NCI-H1694 (cell line): ENCODE measurements around the gene OSBPL5.

Experiments
- DNase-seq: peaks from one replicate; lab custom pipeline; 2025; lab: John Stamatoyannopoulos, UW

Gene OSBPL5

DNA sequence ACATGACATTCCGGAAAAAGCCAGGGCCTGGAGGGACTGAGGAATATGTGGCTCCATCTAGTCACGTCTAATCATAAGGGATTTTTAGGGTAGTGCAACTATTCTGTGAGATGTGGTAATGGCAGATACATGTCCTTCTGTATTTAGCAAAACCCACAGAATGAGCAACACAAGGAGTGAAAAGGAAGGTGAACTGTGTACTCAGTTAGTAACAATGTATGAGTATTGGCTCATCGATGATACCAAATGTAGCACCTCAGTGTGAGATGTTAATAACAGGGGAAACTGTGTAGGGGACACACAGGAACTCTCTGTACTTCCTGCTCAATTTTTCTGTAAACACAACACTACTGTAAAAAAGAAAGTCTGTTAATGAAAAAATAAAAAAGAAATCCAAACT is 65.9 kb downstream of the OSBPL5 start:
- DNase-seq = no peak

DNA sequence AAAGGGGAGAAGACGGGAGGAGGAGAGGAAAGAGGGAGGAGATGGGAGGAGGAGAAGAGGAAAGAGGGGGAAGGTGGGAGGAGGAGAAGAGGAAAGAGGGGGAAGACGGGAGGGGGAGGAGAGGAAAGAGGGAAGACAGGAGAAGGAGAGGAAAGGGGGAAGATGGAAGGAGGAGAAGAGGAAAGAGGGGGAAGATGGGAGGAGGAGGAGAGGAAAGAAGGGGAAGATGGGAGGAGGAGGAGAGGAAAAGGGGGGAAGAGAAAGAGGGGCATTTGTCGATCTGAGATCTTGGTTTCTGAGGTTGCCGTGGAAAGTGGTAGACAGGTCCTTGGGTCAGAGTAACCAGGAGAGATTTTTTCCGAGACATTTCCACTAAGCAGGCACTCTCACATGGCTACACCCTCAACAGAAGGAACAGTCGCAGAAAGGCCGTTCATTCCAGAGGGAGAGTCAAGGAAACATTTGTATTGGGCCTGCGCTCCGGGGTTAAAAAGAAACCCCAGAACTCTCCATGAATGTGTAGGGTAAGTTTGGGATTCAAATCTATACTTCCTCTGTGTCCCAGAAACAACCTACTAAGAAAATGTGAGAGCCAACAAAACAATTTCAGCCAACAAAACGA is 68.1 kb downstream of the OSBPL5 start:
- DNase-seq = no peak

- no peak for DNase-seq
These were observed 69.3 kb downstream of the OSBPL5 start for GRCh38 chr11:3095712-3096361.

DNA sequence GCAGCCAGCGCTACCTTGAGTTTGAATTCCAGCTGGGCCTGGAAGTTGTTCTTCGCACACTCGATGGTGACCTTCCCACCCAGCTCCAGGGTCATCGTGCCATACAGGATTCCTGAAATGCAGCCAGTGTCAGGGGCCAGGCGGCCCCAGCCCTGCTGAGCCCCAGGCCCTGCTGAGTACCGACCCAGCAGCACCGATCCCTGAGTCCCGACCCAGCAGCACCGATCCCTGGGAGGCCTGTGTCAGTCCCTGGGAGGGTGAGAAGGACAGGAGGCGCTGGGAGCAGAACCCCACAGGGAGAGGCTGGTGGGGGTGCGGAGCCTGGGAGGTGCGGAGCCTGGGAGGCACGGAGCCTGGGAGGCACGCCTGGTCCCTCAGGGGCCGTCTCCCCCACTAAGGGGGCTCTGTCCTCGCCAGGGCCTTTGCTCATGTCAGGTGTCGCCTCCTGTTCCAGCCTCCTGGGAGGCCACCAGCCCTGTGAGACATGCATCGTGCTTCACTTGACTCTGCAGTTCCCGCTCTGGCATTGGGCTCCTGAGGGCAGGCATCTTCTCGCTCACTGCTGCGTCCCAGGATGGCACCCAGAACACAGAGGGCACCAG is 70.8 kb downstream of the OSBPL5 start:
- DNase-seq = no peak

DNA sequence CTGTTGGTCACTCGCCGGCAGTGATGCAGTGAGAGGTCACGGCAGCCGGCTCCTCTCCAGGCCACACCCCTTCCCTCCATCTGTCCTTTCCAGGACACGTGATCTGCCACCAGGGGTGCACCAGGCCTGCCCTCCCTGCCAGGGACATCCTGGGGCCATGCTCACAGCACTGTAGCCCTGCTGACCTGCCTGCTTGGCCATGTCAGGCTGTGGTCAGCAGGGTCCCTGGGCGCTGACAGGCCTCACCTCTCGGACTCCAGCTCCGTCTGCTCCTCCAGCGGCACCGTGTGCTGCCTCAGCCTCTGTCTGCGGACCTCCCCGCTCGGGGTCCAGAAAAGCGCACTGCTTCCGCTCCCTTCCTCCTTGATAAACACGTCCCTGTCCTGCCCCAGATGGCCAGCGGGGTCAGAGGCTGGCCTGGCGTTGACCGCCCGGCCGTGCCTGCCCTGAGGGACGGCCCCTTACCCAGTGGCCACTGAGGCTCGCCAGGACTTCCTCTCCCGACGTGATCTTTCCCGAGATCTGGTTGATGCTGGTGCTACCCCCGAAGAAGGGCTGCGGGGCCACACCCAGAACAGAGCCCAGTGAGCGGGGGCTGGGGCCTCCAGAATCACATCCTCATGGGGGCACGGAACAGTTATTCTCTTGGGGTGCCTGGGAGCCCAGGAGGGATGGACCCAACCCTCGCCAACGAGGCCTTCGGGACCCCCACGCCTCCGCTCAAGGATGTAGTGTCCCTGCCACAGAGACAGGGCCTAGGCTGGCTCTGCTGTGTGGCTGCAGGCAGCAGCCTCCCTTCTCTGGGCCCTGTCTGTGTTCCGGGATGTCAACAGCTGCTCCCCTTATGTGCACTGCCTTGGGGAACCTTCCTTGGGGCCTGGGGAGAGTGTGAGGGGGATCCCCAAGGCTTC is 71.6 kb downstream of the OSBPL5 start:
- DNase-seq = no peak

GRCh38 chr11:3092603-3093141 is 72.4 kb downstream of the OSBPL5 start:
- DNase-seq = no peak

- DNase-seq = peak; percentile 30
These were observed 73.1 kb downstream of the OSBPL5 start for GRCh38 chr11:3091846-3092602.

DNA sequence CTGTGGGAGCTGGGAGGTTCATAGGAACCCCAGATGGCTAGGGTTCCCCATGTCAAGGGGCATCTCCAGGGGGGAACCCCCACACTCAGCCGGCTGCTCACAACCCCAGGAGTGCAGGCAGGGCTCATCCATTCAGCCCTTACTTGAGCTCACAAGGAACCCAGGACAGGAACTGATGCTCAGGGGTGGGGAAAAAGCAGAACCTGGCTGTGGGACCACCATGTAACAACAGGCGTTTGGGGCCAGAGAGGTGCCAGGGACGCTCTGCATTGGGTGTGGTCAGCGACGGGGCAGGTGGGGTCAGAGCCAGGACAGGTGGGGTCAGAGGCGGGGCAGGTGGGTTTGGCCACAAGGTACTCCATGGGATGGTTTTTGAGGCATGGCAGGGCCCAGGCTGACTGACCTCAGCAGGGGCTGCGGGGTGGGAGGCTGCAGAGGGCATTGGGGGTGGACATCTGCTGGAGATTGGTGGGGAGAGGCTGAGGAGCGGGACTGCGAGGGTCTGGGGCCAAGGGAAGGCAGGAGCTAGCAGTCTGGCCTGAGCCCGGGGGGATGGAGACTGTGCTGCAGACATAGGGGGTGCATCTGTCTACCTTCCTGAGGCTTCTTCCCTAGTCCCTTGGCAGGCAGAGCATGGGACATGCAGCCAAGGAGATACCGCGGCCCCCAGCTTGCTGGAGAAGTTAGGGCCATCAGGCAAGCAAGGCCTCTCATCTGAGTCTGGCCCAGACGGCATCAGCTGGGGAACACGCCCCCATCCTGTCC is 73.8 kb downstream of the OSBPL5 start:
- DNase-seq = no peak

- DNase-seq = no peak
These were observed 74.8 kb downstream of the OSBPL5 start for GRCh38 chr11:3090096-3090901.

DNA sequence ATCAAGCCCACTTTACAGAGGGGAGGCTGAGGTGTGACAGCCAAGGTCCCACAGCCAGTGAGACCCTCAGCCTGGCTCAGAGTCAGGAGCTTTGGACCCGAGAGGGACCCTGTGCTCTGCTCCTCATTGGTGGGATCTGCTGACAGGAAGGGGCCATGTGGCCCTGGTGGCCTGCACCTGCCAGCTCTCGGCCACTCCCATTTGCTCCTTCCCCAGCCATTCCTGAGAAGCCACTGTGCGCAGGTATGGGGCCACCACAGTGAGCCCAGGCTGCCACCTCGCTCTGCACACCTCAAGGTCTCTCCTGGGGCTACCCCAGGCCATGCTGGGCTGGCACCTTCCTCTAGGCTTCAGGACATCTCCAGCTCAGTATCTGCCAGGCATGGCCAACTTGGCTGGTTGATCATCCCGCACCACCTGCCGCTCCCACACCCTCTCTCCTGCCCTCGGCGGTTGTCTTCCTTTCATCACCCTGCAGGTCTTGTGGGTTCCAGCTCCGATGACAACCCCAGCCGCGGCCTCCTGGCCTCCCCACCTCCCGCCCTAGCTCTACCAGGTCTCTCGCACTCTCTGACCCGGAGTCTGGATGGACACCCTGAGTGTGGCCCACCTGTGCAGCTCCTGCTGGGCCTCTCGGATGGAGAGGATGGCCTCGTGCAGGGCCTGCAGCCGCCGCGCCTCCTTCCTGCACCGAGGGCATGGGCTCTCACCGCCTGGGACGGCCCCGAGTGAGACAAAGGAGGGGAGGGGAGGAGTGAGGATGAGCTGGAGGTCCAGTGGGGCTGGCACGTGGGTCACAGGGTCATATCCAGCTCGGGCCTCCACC is 75.7 kb downstream of the OSBPL5 start:
- no peak for DNase-seq

GRCh38 chr11:3088806-3089205 is 76.3 kb downstream of the OSBPL5 start:
- no peak for DNase-seq

GRCh38 chr11:3087821-3088800 is 77.0 kb downstream of the OSBPL5 start:
- DNase-seq = no peak

GRCh38 chr11:3087373-3087772 is 77.7 kb downstream of the OSBPL5 start:
- DNase-seq = no peak

DNA sequence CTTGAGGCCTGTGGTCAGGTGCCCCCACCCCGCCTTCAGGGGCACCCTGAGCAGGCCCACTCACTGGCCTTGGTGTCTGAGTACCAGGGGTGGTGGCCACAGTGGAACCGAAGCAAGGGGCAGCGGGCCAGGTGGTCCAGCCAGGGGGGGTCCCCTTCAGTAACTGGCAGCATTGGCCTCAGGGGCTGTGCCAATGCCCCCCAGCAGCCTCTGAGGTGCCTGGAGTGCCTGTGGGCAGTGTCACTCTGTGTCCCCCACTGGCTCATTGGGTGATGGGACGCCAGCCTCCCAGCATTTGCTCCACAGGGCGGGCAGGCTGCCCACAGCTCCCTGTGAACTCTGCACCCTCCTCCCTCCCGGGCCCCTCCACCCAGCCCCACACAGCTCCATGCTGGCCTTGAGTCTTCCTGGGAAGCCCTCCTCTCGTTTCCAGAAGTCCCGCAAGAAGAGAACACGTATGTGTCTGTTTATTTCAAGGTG is 78.4 kb downstream of the OSBPL5 start:
- DNase-seq = no peak

DNA sequence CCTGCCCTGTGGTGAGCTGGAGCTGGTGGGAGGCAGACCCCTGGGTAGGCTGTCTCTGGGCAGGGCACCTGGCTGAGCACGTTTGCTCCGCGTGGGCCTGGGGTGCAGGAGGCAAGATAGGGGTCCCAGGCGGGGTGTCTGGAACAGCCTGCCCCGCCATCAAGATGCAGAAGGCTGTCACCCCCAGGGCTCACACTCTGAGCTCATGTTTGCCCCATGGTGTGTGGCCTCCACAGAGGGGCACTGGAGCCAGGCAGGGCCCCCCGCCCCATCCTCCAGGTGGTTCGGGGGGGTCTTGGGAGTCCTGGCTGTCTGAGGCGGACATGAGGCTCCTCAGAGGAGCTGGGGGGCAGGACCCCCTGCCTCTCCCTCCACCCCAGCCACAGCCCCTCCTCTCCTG is 79.0 kb downstream of the OSBPL5 start:
- DNase-seq = no peak

- no peak for DNase-seq
These were observed 80.1 kb downstream of the OSBPL5 start for GRCh38 chr11:3085052-3085451.

DNA sequence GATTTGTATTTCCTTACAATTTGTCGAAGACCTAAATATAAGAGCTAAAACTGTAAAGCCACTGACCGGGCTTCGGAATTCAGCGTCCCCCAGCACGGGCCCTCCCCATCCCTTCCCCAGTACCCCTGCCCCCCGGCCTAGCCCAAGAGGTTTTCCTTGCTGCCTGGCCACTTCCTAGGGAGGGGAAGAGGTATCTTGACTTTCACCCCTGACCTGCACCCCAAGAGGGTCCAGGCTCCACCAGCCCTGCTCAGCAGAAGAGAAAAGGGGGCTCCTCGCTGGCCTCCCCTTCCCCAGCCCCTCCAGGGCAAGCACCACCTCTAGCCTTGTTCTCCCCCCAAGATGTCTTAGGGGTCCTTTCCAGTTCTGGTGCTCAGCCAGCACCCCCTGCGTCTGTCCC is 81.8 kb downstream of the OSBPL5 start:
- no peak for DNase-seq

- DNase-seq = no peak
These were observed 83.7 kb downstream of the OSBPL5 start for GRCh38 chr11:3081386-3081751.
